A549 (cell line): ENCODE measurements around the gene FAM180B. TPM values are rescaled to one million over a fixed set of nuclear protein-coding genes. Genes with fewer than 3 reads are reported as not detected.

Experiments used
- ATAC-seq, 2 experiments: fragments of 200-7000 bp in 1 of 2; fragments of >200 bp in 1 of 2; cut with Nextera tagmentation in 1 of 2; cut with Tn5 transposase in 1 of 2; 3 replicates each; pipeline versions ENCODE4 v1.8.0 to v1.9.1; 2018 to 2020; ENCODE audit warnings: mild to moderate bottlenecking in 1 of 2, moderate library complexity in 1 of 2
- CTCF ChIA-PET: fragments of 300-600 bp; sonication (Branson Sonifier 250); formaldehyde crosslinking; extraction: SDS; loops from one replicate; lab custom pipeline; 2021; ENCODE audit warnings: antibody characterized with exemption, inconsistent platforms; lab: Yijun Ruan, JAX
- POLR2A ChIA-PET: fragments of 350-600 bp; formaldehyde crosslinking; extraction: SDS; loops from one replicate; lab custom pipeline; 2021; ENCODE audit warnings: antibody characterized with exemption, inconsistent platforms; lab: Yijun Ruan, JAX
- DNase-seq, 2 experiments: peaks; one replicate each; pipeline versions ENCODE4 v3.0.0 to v3.0.0-alpha.2; 2011 to 2016; ENCODE audit warnings: low read depth in 1 of 2, low spot score in 1 of 2
- FAIRE-seq: peaks from 2 replicates; lab custom pipeline; 2011; peaks lifted over from hg19 to GRCh38; lab: Jason Lieb, UNC
- H3K27ac ChIP-seq, 2 experiments: fragments of >200 bp; sonication (Bioruptor Twin); formaldehyde crosslinking; 3 replicates each; pipeline ENCODE4 v1.5.1; 2016 to 2017
- H3K4me1 ChIP-seq: fragments of >200 bp; sonication (Bioruptor Twin); formaldehyde crosslinking; 3 replicates; pipeline ENCODE4 v1.6.1; 2016
- H3K4me2 ChIP-seq: fragments of >200 bp; sonication (Bioruptor Twin); formaldehyde crosslinking; 3 replicates; pipeline ENCODE4 v1.6.1; 2016
- H3K4me3 ChIP-seq: fragments of >200 bp; sonication (Bioruptor Twin); formaldehyde crosslinking; 3 replicates; pipeline ENCODE4 v1.5.1; 2016
- H3K9me3 ChIP-seq: fragments of >200 bp; sonication (Bioruptor Twin); formaldehyde crosslinking; 3 replicates; pipeline ENCODE4 v1.6.1; 2016
- BHLHE40 ChIP-seq: IDR thresholded peaks from 2 replicates; pipeline ENCODE4 v1.6.1; 2012; ENCODE audit warnings: low read depth, low read length, inconsistent platforms
- CBX2 ChIP-seq: fragments of 200-600 bp; sonication (generic); IDR thresholded peaks from 2 replicates; pipeline ENCODE4 v1.6.1; 2016; ENCODE audit warnings: low read depth, mild to moderate bottlenecking, borderline replicate concordance
- CBX8 ChIP-seq: fragments of 200-600 bp; sonication (generic); IDR thresholded peaks from 2 replicates; pipeline ENCODE4 v1.6.1; 2016
- CHD2 ChIP-seq: fragments of 150-350 bp; IDR thresholded peaks from 2 replicates; pipeline ENCODE4 v1.6.1; 2014; ENCODE audit warnings: low read length; ENCODE audit not compliant: partially characterized antibody
- EHMT2 ChIP-seq: fragments of 200-600 bp; sonication (generic); IDR thresholded peaks from 2 replicates; pipeline ENCODE4 v1.6.1; 2016; ENCODE audit warnings: antibody characterized with exemption, low read depth, mild to moderate bottlenecking, moderate library complexity
- FOSB ChIP-seq: fragments of 250-450 bp; sonication (Bioruptor Pico); IDR thresholded peaks from 2 replicates; pipeline ENCODE4 v1.5.0; 2020; ENCODE audit warnings: mild to moderate bottlenecking, moderate library complexity
- HOXB13 ChIP-seq: fragments of 250-450 bp; sonication (Bioruptor Pico); IDR thresholded peaks from 2 replicates; pipeline ENCODE4 v1.5.0; 2020; ENCODE audit warnings: low read depth, mild to moderate bottlenecking, moderate library complexity
- JUNB ChIP-seq: fragments of >200 bp; sonication (Bioruptor Twin); formaldehyde crosslinking; IDR thresholded peaks from 2 replicates; pipeline ENCODE4 v1.6.1; 2016
- MAFK ChIP-seq: fragments of 450-650 bp; IDR thresholded peaks from 2 replicates; pipeline ENCODE4 v1.6.1; 2014; ENCODE audit not compliant: partially characterized antibody
- PHF8 ChIP-seq: fragments of 200-600 bp; sonication (generic); IDR thresholded peaks from 2 replicates; pipeline ENCODE4 v1.6.1; 2016; ENCODE audit warnings: low read depth, mild to moderate bottlenecking, antibody characterized with exemption, moderate library complexity, borderline replicate concordance
- POLR2A ChIP-seq: IDR thresholded peaks from 2 replicates; pipeline ENCODE4 v1.6.1; 2012; ENCODE audit warnings: mild to moderate bottlenecking, low read length
- POLR2AphosphoS2 ChIP-seq: conservative IDR thresholded peaks from 2 replicates; pipeline ENCODE4 v1.6.1; 2012; ENCODE audit warnings: low read length, improper control_type of control experiment, inconsistent platforms
- RAD21 ChIP-seq, 2 experiments: fragments of >200 bp in 1 of 2; sonication (Bioruptor Twin) in 1 of 2; formaldehyde crosslinking in 1 of 2; IDR thresholded peaks in 1 of 2; conservative IDR thresholded peaks in 1 of 2; 2 replicates in 1 of 2; 3 replicates in 1 of 2; pipeline ENCODE4 v1.6.1; 2012 to 2018; ENCODE audit warnings: inconsistent platforms in 1 of 2
- RFX5 ChIP-seq: fragments of 450-650 bp; IDR thresholded peaks from 2 replicates; pipeline ENCODE4 v1.7.1; 2014; ENCODE audit warnings: antibody characterized with exemption, mild to moderate bottlenecking, moderate library complexity
- SREBF2 ChIP-seq: fragments of 450-650 bp; IDR thresholded peaks from 2 replicates; pipeline ENCODE4 v1.6.1; 2014; ENCODE audit warnings: mild to moderate bottlenecking, moderate library complexity
- ZC3H11A ChIP-seq: fragments of 450-650 bp; IDR thresholded peaks from 2 replicates; pipeline ENCODE4 v1.6.1; 2014; ENCODE audit warnings: antibody characterized with exemption, mild to moderate bottlenecking
- ZNF302 ChIP-seq: fragments of 250-450 bp; sonication (Bioruptor Pico); IDR thresholded peaks from 2 replicates; pipeline ENCODE4 v1.9.0; 2021; ENCODE audit warnings: inconsistent platforms, mild to moderate bottlenecking, moderate library complexity
- ZSCAN20 ChIP-seq: fragments of 250-450 bp; sonication (Bioruptor Pico); IDR thresholded peaks from 2 replicates; pipeline ENCODE4 v1.8.0; 2022; ENCODE audit warnings: mild to moderate bottlenecking, moderate library complexity
- WGBS: methylation state at CpG from one replicate; pipeline ENCODE4 v1.1.6; 2017; ENCODE audit errors: missing lambda C conversion rate; 5-methylcytosine and 5-hydroxymethylcytosine counted together
- polyA plus RNA-seq, 4 experiments: library from polyadenylated mRNA; depleted of rRNA in 3 of 4; stranded (reverse); fragments of >200 nt; fragmentation: RNase III in 1 of 4; extraction: RNeasy Plus Mini Kit Qiagen cat#74134 plus additional on column Dnase treatment in 1 of 4; gene quantifications; 2 replicates in 3 of 4; 3 replicates in 1 of 4; pipeline ENCODE4 v1.2.3, GENCODE V29; 2011 to 2017
- TF ChIP-seq, protein P1 (sequence below): fragments of >200 bp; sonication (Bioruptor Twin); formaldehyde crosslinking; IDR thresholded peaks from 2 replicates; pipeline ENCODE4 v1.6.1; 2016
- TF ChIP-seq, protein P2 (sequence below): fragments of >200 bp; sonication (Bioruptor Twin); formaldehyde crosslinking; IDR thresholded peaks from 3 replicates; pipeline ENCODE4 v1.5.1; 2016

FAM180B gene
- polyA plus RNA-seq, 2 of the 4 experiments (the other 2 are of a cell fraction): not detected

DNA sequence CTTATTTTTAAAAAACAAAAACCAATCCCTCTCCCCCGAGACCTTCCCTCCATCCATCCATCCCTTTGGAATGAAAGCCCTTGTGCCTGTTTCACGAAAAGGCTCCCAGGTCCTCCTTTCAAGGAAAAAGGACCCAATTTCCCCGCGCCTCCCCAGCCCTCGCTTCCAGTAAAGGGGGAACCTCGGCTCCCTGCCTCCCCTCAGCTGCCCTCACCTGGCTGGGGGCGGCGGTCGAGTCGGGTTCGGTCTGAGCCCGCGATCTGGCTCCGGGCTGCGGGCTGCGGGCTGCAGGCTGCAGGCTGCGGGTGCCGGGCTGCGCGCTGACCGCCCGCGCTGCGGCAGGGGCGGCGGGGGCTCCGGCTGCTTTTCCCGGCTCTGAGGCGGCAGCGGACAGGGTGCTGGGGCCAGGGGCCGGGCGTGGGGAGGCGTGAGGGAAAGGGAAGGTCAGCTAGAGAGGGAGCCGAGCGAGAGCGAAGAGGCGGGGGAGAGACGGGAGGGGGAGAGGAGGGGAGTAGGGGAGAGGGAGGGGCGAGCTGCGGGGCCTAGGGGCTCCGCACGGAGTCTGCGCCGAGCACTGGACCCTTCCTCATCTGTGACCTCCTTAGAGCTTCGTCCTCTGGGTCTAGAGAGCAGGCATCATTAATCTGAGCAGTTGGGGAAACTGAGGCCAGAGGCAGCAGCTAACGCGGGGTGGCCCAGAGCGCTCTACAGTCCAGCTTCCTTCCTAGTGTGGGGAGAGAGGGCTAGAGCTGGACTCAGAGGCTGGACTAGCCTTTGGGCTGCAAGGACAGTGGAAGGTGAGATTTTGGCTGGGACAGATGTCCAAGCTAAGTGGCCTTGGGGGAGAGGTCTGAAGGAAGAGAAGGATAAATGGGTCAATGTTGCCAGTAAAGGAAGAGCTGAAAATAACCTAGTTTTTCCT lies 7.7 kb downstream of the FAM180B start, which contains the start of gene C1QTNF4 (continued):
- TF ChIP-seq EHMT2 (no peak), SREBF2 (no peak), FOSB (CRISPR knock-in tag) (no peak), POLR2AphosphoS2 (no peak), CBX2 (no peak), ZNF302 (CRISPR knock-in tag) (no peak), JUNB (no peak), CBX8 (no peak), CHD2 (no peak)
- TF ChIP-seq, all 56 proteins: peak for 0

DNA sequence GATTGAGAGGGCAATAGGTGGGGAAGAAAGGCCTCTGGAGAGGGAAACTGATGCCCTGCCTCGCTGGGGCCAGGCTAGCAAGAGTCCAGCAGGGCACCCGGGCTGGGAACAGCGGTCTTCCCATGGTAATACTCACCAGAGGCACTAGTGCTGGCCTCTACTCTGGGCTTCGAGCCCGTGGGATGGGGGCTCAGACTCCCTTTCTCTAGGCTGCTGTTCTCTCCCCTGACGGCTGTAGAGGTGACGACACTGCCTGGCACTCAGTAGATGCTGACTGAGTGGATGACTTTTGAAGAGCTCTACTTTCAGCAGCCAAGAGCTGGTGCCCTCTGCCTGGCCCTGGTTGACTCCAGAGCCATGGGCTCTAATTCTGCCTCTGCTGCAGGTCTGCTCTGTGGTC lies 8.6 kb downstream of the FAM180B start:
- Histone ChIP-seq H3K4me2 (no peak overlapping the region), H3K9me3 (no peaks in the 10 kb centered on the region), H3K4me1 (peaks cover 8% of the 10 kb centered on the region; the same call in 1 of the 3 replicates), H3K4me3 (no peak overlapping the region), H3K27ac (no peak overlapping the region)
- peak; percentile 40 to 60; a peak in 5 of 6 replicates for ATAC-seq
- TF ChIP-seq, protein P1, sequence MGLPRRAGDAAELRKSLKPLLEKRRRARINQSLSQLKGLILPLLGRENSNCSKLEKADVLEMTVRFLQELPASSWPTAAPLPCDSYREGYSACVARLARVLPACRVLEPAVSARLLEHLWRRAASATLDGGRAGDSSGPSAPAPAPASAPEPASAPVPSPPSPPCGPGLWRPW: no peak
- TF ChIP-seq POLR2A (no peak), RAD21 (conservative IDR thresholded peaks at IDR 0.05 in 1 of 2, IDR thresholded peaks at IDR 0.05 in 1 of 2) (no peak), EHMT2 (no peak), ZC3H11A (no peak), CBX8 (no peak), HOXB13 (CRISPR knock-in tag) (no peak)
- WGBS: 41% methylated on average over 6 of the region's 7 CpGs
- no peak for DNase-seq
- CTCF ChIA-PET: interaction anchor here (0.6 to 1.0 kb wide), 4 partner anchors 24 to 167 kb away, joined by 3 to 4 read pairs (median 3); no protein-coding TSS in a partner anchor
- FAIRE-seq: no peak
- POLR2A ChIA-PET: no interaction called here

DNA sequence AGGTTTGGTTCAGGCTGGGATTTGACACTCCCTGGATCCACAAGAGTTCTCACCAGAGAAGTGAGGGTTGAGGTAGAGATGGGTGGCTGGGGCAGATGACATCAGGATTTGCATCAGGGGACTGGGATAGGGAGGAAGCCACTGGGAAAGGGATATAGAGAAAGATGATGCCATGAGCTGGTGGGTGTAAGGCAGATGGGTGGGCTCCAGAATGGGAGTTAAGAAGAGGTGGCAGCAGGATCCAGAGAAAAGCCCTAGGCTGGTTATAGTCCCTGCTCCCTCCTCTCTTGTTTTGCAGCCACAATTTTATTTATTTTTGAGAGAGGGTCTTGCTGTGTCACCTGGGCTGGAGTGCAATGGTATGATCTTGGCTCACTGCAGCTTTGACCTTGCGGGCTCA lies 9.5 kb downstream of the FAM180B start:
- no peak for ATAC-seq
- Histone ChIP-seq H3K27ac (no peak overlapping the region), H3K9me3 (no peaks in the 10 kb centered on the region), H3K4me2 (no peak overlapping the region), H3K4me1 (peaks cover 8% of the 10 kb centered on the region; the same call in 1 of the 3 replicates)
- 96% methylated on average over 1 of the region's 1 CpG for WGBS
- TF ChIP-seq MAFK (no peak), BHLHE40 (no peak), RFX5 (no peak), PHF8 (no peak), CBX2 (no peak), ZSCAN20 (CRISPR knock-in tag) (no peak), POLR2A (no peak), CBX8 (no peak)
- TF ChIP-seq, protein P2, sequence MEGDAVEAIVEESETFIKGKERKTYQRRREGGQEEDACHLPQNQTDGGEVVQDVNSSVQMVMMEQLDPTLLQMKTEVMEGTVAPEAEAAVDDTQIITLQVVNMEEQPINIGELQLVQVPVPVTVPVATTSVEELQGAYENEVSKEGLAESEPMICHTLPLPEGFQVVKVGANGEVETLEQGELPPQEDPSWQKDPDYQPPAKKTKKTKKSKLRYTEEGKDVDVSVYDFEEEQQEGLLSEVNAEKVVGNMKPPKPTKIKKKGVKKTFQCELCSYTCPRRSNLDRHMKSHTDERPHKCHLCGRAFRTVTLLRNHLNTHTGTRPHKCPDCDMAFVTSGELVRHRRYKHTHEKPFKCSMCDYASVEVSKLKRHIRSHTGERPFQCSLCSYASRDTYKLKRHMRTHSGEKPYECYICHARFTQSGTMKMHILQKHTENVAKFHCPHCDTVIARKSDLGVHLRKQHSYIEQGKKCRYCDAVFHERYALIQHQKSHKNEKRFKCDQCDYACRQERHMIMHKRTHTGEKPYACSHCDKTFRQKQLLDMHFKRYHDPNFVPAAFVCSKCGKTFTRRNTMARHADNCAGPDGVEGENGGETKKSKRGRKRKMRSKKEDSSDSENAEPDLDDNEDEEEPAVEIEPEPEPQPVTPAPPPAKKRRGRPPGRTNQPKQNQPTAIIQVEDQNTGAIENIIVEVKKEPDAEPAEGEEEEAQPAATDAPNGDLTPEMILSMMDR: no peak
- TF ChIP-seq, all 56 proteins: peak for 0
- H3K4me3 ChIP-seq: no peak overlapping the region
- FAIRE-seq (no peak), DNase-seq (no peak)
- ChIA-PET CTCF (interaction anchor here (0.6 to 1.1 kb wide), 3 partner anchors 33 to 222 kb away, joined by 3 to 4 read pairs (median 4); no protein-coding TSS in a partner anchor), POLR2A (interaction anchor here (0.6 kb wide), 1 partner anchor 42 kb away, joined by 3 read pairs; no protein-coding TSS in a partner anchor)
